ENCODE results near the gene OMP. TPM values are rescaled to one million over a fixed set of nuclear protein-coding genes. Genes with fewer than 3 reads are reported as not detected.

The OMP gene
- total and polyA plus RNA-seq, 2 of the 13 experiments (the other 11 are each of a cell fraction or from before 2014, with no cell fraction given) = not detected

DNA sequence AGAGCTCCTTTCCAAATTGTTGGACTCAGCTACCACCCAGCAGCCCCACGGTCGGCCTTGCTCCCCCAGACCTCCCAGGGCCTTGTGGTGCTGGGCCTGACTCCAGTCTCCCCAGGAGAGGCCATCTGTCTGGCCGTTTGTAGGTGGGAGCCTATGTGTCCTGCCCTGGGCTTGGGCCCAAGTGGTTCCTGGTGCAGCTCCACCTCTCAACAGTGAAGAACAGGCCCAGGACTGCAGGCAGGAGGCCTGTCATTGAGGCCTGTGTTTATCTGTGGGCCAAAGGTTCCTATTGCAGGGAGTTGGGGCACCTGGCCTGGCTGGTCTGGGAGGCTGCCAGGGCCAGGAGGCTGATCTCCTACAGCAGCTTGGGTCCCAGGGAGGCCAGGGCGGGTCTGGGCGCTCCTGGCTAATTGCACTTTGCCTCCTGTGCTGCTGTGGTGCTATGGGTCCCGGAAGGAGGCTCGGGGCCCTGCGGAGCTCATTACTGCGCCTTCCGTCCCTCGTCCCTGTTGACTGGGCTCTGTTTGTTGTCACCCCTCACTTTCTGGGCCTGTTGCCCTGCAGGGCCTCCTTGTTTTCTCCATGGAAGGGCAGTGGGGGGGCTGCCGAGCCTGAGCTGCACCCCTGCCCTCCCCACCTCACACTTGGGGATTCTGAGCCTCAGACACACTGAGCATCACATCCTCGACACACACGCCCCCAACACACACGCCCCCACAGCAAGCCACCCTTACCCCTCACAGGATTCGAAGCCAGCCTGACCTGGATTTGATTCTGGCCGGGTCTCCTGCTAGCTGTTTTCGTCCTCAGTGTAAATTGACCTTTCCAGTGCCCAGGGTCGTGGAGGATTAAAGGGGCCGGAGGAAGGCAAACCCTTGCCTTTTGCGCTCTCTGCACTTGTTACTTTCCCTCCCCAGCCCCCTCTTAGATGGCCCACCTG lies 6.8 kb upstream of the OMP start (continued):
- TF ChIP-seq, protein P1, sequence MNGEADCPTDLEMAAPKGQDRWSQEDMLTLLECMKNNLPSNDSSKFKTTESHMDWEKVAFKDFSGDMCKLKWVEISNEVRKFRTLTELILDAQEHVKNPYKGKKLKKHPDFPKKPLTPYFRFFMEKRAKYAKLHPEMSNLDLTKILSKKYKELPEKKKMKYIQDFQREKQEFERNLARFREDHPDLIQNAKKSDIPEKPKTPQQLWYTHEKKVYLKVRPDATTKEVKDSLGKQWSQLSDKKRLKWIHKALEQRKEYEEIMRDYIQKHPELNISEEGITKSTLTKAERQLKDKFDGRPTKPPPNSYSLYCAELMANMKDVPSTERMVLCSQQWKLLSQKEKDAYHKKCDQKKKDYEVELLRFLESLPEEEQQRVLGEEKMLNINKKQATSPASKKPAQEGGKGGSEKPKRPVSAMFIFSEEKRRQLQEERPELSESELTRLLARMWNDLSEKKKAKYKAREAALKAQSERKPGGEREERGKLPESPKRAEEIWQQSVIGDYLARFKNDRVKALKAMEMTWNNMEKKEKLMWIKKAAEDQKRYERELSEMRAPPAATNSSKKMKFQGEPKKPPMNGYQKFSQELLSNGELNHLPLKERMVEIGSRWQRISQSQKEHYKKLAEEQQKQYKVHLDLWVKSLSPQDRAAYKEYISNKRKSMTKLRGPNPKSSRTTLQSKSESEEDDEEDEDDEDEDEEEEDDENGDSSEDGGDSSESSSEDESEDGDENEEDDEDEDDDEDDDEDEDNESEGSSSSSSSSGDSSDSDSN (CRISPR knock-in tag; IDR thresholded peaks at IDR 0.05) = peak; percentile 87
- TF ChIP-seq RXRA (CRISPR knock-in tag; IDR thresholded peaks at IDR 0.05) = peak; percentile 75
- TF ChIP-seq ZNF10 (CRISPR knock-in tag; IDR thresholded peaks at IDR 0.05; ENCODE audit: borderline replicate concordance, low read depth) = no peak
- TF ChIP-seq FOXA1 (IDR thresholded peaks at IDR 0.05) = no peak
- peak; percentile 70; the same call in 1 of the 2 replicates for TF ChIP-seq FOXA1 (CRISPR knock-in tag; IDR thresholded peaks at IDR 0.05)
- no peak for TF ChIP-seq SOX13 (IDR thresholded peaks at IDR 0.05)
- peak in 1 of 2 experiments; percentile 48; a peak in 2 of 4 replicates for TF ChIP-seq SOX13 (CRISPR knock-in tag; conservative IDR thresholded peaks at IDR 0.05 in 1 of 2, IDR thresholded peaks at IDR 0.05 in 1 of 2)
- TF ChIP-seq MAFK (conservative IDR thresholded peaks at IDR 0.05 in 1 of 2, IDR thresholded peaks at IDR 0.05 in 1 of 2; ENCODE audit: low read length in 2 of 2) = no peak
- TF ChIP-seq CBX5 (CRISPR knock-in tag; IDR thresholded peaks at IDR 0.05; ENCODE audit: borderline replicate concordance) = no peak
- TF ChIP-seq, protein P2, sequence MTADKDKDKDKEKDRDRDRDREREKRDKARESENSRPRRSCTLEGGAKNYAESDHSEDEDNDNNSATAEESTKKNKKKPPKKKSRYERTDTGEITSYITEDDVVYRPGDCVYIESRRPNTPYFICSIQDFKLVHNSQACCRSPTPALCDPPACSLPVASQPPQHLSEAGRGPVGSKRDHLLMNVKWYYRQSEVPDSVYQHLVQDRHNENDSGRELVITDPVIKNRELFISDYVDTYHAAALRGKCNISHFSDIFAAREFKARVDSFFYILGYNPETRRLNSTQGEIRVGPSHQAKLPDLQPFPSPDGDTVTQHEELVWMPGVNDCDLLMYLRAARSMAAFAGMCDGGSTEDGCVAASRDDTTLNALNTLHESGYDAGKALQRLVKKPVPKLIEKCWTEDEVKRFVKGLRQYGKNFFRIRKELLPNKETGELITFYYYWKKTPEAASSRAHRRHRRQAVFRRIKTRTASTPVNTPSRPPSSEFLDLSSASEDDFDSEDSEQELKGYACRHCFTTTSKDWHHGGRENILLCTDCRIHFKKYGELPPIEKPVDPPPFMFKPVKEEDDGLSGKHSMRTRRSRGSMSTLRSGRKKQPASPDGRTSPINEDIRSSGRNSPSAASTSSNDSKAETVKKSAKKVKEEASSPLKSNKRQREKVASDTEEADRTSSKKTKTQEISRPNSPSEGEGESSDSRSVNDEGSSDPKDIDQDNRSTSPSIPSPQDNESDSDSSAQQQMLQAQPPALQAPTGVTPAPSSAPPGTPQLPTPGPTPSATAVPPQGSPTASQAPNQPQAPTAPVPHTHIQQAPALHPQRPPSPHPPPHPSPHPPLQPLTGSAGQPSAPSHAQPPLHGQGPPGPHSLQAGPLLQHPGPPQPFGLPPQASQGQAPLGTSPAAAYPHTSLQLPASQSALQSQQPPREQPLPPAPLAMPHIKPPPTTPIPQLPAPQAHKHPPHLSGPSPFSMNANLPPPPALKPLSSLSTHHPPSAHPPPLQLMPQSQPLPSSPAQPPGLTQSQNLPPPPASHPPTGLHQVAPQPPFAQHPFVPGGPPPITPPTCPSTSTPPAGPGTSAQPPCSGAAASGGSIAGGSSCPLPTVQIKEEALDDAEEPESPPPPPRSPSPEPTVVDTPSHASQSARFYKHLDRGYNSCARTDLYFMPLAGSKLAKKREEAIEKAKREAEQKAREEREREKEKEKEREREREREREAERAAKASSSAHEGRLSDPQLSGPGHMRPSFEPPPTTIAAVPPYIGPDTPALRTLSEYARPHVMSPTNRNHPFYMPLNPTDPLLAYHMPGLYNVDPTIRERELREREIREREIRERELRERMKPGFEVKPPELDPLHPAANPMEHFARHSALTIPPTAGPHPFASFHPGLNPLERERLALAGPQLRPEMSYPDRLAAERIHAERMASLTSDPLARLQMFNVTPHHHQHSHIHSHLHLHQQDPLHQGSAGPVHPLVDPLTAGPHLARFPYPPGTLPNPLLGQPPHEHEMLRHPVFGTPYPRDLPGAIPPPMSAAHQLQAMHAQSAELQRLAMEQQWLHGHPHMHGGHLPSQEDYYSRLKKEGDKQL (CRISPR knock-in tag; IDR thresholded peaks at IDR 0.05; ENCODE audit: low read depth) = no peak
- TF ChIP-seq ZSCAN31 (CRISPR knock-in tag; IDR thresholded peaks at IDR 0.05; ENCODE audit: low read depth) = peak; percentile 75
- peak; percentile 82 for TF ChIP-seq PHF21A (CRISPR knock-in tag; IDR thresholded peaks at IDR 0.05)
- TF ChIP-seq KLF6 (CRISPR knock-in tag; IDR thresholded peaks at IDR 0.05) = 0 out of 2 replicates have a peak, but pooled peaks have one; percentile 51
- TF ChIP-seq, protein P3, sequence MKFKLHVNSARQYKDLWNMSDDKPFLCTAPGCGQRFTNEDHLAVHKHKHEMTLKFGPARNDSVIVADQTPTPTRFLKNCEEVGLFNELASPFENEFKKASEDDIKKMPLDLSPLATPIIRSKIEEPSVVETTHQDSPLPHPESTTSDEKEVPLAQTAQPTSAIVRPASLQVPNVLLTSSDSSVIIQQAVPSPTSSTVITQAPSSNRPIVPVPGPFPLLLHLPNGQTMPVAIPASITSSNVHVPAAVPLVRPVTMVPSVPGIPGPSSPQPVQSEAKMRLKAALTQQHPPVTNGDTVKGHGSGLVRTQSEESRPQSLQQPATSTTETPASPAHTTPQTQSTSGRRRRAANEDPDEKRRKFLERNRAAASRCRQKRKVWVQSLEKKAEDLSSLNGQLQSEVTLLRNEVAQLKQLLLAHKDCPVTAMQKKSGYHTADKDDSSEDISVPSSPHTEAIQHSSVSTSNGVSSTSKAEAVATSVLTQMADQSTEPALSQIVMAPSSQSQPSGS (CRISPR knock-in tag; IDR thresholded peaks at IDR 0.05) = 0 out of 2 replicates have a peak, but pooled peaks have one; percentile 51
- TF ChIP-seq FOXA3 (CRISPR knock-in tag; IDR thresholded peaks at IDR 0.05) = peak; percentile 61
- TF ChIP-seq, protein P4, sequence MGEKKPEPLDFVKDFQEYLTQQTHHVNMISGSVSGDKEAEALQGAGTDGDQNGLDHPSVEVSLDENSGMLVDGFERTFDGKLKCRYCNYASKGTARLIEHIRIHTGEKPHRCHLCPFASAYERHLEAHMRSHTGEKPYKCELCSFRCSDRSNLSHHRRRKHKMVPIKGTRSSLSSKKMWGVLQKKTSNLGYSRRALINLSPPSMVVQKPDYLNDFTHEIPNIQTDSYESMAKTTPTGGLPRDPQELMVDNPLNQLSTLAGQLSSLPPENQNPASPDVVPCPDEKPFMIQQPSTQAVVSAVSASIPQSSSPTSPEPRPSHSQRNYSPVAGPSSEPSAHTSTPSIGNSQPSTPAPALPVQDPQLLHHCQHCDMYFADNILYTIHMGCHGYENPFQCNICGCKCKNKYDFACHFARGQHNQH (CRISPR knock-in tag; IDR thresholded peaks at IDR 0.05) = peak; percentile 62
- peak; percentile 51; the same call in 1 of the 2 replicates for TF ChIP-seq SOX5 (CRISPR knock-in tag; IDR thresholded peaks at IDR 0.05; ENCODE audit: borderline replicate concordance)
- TF ChIP-seq ZMYM4 (CRISPR knock-in tag; IDR thresholded peaks at IDR 0.05) = peak; percentile 69; the same call in 1 of the 2 replicates
- TF ChIP-seq PHF8 (CRISPR knock-in tag; IDR thresholded peaks at IDR 0.05) = peak; percentile 69

Data from HepG2 (cell line).